CD4-positive, alpha-beta T cell (primary cell): ENCODE results near the gene CLEC18A. TPM values are rescaled to one million over a fixed set of nuclear protein-coding genes. Genes with fewer than 3 reads are reported as not detected.

ENCODE experiments used
- ATAC-seq: fragments of 200-7000 bp; cut with Tn5 transposase; one replicate; pipeline ENCODE4 v1.10.0; 2022; ENCODE audit warnings: mild to moderate bottlenecking; ENCODE audit not compliant: poor library complexity
- CTCF ChIA-PET: fragments of 350-600 bp; sonication (Branson Sonifier 250); formaldehyde crosslinking; loops from one replicate; lab custom pipeline; 2021; ENCODE audit warnings: antibody characterized with exemption, inconsistent platforms; lab: Charles Lee
- POLR2A ChIA-PET: fragments of 350-600 bp; sonication (Branson Sonifier 250); formaldehyde crosslinking; loops from one replicate; lab custom pipeline; 2021; ENCODE audit warnings: antibody characterized with exemption, inconsistent platforms; lab: Charles Lee
- DNase-seq, 14 experiments: peaks; one replicate each; pipeline ENCODE4 v3.0.0-alpha.2; 2013 to 2020; ENCODE audit warnings: mixed read lengths in 2 of 14
- H3K27ac ChIP-seq, 2 donors: one replicate each; pipeline versions ENCODE4 v1.5.1 to v1.7.0; 2013; ENCODE audit warnings: low read length in 2 of 2, low read depth in 1 of 2, mild to moderate bottlenecking in 1 of 2
- H3K27me3 ChIP-seq, 2 experiments: 1 replicate in 1 of 2; 2 replicates in 1 of 2; pipeline versions ENCODE4 v1.6.1 to v1.7.0; 2013; ENCODE audit warnings: low read length in 2 of 2, control low read depth in 1 of 2, mild to moderate bottlenecking in 1 of 2, moderate library complexity in 1 of 2; ENCODE audit not compliant: insufficient read depth in 2 of 2, control insufficient read depth in 1 of 2
- H3K36me3 ChIP-seq: one replicate; pipeline ENCODE4 v1.6.1; 2013; ENCODE audit warnings: low read length, control low read depth; ENCODE audit not compliant: insufficient read depth
- H3K4me1 ChIP-seq: one replicate; pipeline ENCODE4 v1.6.1; 2013; ENCODE audit warnings: low read length, control low read depth; ENCODE audit not compliant: insufficient read depth
- H3K4me3 ChIP-seq: one replicate; pipeline ENCODE4 v1.5.1; 2013; ENCODE audit warnings: mild to moderate bottlenecking, low read length, moderate library complexity
- H3K9me3 ChIP-seq, 2 experiments: 1 replicate in 1 of 2; 2 replicates in 1 of 2; pipeline versions ENCODE4 v1.6.1 to v1.7.0; 2013; ENCODE audit warnings: low read length in 2 of 2, mild to moderate bottlenecking in 2 of 2, control low read depth in 1 of 2, moderate library complexity in 1 of 2; ENCODE audit not compliant: control insufficient read depth in 1 of 2, insufficient read depth in 1 of 2
- H3K27ac Mint-ChIP-seq: one replicate; pipeline ENCODE4 v1.8.0; 2020; ENCODE audit warnings: mixed read lengths
- H3K27me3 Mint-ChIP-seq: one replicate; pipeline ENCODE4 v1.8.0; 2021; ENCODE audit warnings: mixed read lengths
- H3K36me3 Mint-ChIP-seq: one replicate; pipeline ENCODE4 v1.8.0; 2021; ENCODE audit warnings: low read depth, mixed read lengths
- H3K4me1 Mint-ChIP-seq: one replicate; pipeline ENCODE4 v1.8.0; 2021; ENCODE audit warnings: low read depth, mixed read lengths
- H3K4me3 Mint-ChIP-seq: one replicate; pipeline ENCODE4 v1.8.0; 2020; ENCODE audit warnings: mild to moderate bottlenecking, mixed read lengths
- H3K9me3 Mint-ChIP-seq: one replicate; pipeline ENCODE4 v1.8.0; 2020; ENCODE audit warnings: mixed read lengths
- CTCF ChIP-seq: fragments of 200-600 bp; IDR thresholded peaks from one replicate; pipeline ENCODE4 v1.8.0; 2022; ENCODE audit warnings: antibody characterized with exemption, mild to moderate bottlenecking
- intact Hi-C, 2 experiments: fragments of 100-400 bp; cut with DNase I in 1 of 2; cut with micrococcal nuclease in 1 of 2; formaldehyde crosslinking; loops; one replicate each; pipeline versions ENCODE4 v1.15.1 to v1.9.0; 2023 to 2025; cut with DNase I, micrococcal nuclease
- total RNA-seq, 174 experiments: library from RNA in 2 of 174; stranded (reverse) in 2 of 174; gene quantifications; one replicate each; pipeline ENCODE4 v1.2.3 and lab custom pipeline; 2021 to 2026

Gene CLEC18A
- total RNA-seq, 2 experiments from 2014 or later = 1.3 to 1.7 TPM

GRCh38 chr16:69917311-69917710 is 33.8 kb upstream of the CLEC18A start:
- Histone ChIP-seq H3K9me3 (no peaks in the 10 kb centered on the region), H3K4me1 (no peaks in the 10 kb centered on the region), H3K36me3 (peaks cover 15% of the 10 kb centered on the region), H3K27me3 (no peaks in the 10 kb centered on the region), H3K4me3 (no peak overlapping the region), H3K27ac (no peak overlapping the region)
- intact Hi-C loops = no loop called here
- DNase-seq (no peak), ATAC-seq (no peak)
- Mint-ChIP-seq H3K4me3 (no peak overlapping the region), H3K27ac (no peak overlapping the region), H3K36me3 (peaks cover 56% of the 10 kb centered on the region), H3K4me1 (no peaks in the 10 kb centered on the region), H3K27me3 (no peaks in the 10 kb centered on the region), H3K9me3 (no peaks in the 10 kb centered on the region)
- ChIA-PET CTCF (interaction anchor here (0.6 kb wide), 1 partner anchor 383 kb away, joined by 3 read pairs; no protein-coding TSS in a partner anchor), POLR2A (no interaction called here)
- no peak for TF ChIP-seq CTCF

GRCh38 chr16:69917739-69918138 is 33.4 kb upstream of the CLEC18A start:
- Histone ChIP-seq H3K9me3 (no peaks in the 10 kb centered on the region), H3K27me3 (no peaks in the 10 kb centered on the region), H3K27ac (no peak overlapping the region), H3K36me3 (peaks cover 15% of the 10 kb centered on the region), H3K4me1 (no peaks in the 10 kb centered on the region), H3K4me3 (no peak overlapping the region)
- DNase-seq = no peak
- Mint-ChIP-seq H3K4me3 (no peak overlapping the region), H3K27ac (no peak overlapping the region), H3K4me1 (no peaks in the 10 kb centered on the region), H3K36me3 (peaks cover 55% of the 10 kb centered on the region), H3K27me3 (no peaks in the 10 kb centered on the region), H3K9me3 (no peaks in the 10 kb centered on the region)
- no peak for ATAC-seq
- intact Hi-C loops = no loop called here
- ChIA-PET POLR2A (no interaction called here), CTCF (interaction anchor here (0.6 kb wide), 1 partner anchor 383 kb away, joined by 3 read pairs; no protein-coding TSS in a partner anchor)
- no peak for TF ChIP-seq CTCF

GRCh38 chr16:69918241-69918640 is 32.9 kb upstream of the CLEC18A start:
- intact Hi-C loops = no loop called here
- H3K27me3 Mint-ChIP-seq = no peaks in the 10 kb centered on the region
- H3K4me3 Mint-ChIP-seq = no peak overlapping the region
- DNase-seq (no peak), ATAC-seq (no peak)
- peaks cover 55% of the 10 kb centered on the region for H3K36me3 Mint-ChIP-seq
- H3K9me3 Mint-ChIP-seq = no peaks in the 10 kb centered on the region
- Histone ChIP-seq H3K4me1 (no peaks in the 10 kb centered on the region), H3K27ac (no peak overlapping the region), H3K4me3 (no peak overlapping the region), H3K9me3 (no peaks in the 10 kb centered on the region), H3K27me3 (no peaks in the 10 kb centered on the region), H3K36me3 (peaks cover 15% of the 10 kb centered on the region)
- ChIA-PET CTCF (no interaction called here), POLR2A (interaction anchor here (0.7 kb wide), 1 partner anchor 847 kb away, joined by 3 read pairs; no protein-coding TSS in a partner anchor)
- no peaks in the 10 kb centered on the region for H3K4me1 Mint-ChIP-seq
- no peak for TF ChIP-seq CTCF
- no peak overlapping the region for H3K27ac Mint-ChIP-seq
